Parathyroid adenoma (tissue), 2 donors: ENCODE data around the gene PLCG1.

Experiments used
- H2AFZ ChIP-seq: fragments of 300-600 bp; sonication (generic); one replicate; pipeline ENCODE4 v1.7.0; 2017; ENCODE audit warnings: antibody characterized with exemption, mild to moderate bottlenecking
- H3K27ac ChIP-seq: fragments of 300-600 bp; sonication (generic); one replicate; pipeline ENCODE4 v1.7.0; 2017
- H3K27me3 ChIP-seq: fragments of 300-600 bp; sonication (generic); one replicate; pipeline ENCODE4 v1.7.0; 2017; ENCODE audit warnings: low read length; ENCODE audit not compliant: control insufficient read depth, insufficient read depth
- H3K36me3 ChIP-seq: fragments of 300-600 bp; sonication (generic); one replicate; pipeline ENCODE4 v1.7.0; 2017; ENCODE audit warnings: low read length; ENCODE audit not compliant: control insufficient read depth, insufficient read depth
- H3K4me1 ChIP-seq: fragments of 300-600 bp; sonication (generic); one replicate; pipeline ENCODE4 v1.7.0; 2017; ENCODE audit warnings: control low read depth
- H3K4me2 ChIP-seq: fragments of 300-600 bp; sonication (generic); one replicate; pipeline ENCODE4 v1.7.0; 2017; ENCODE audit warnings: low read length
- H3K4me3 ChIP-seq: fragments of 300-600 bp; sonication (generic); one replicate; pipeline ENCODE4 v1.7.0; 2017; ENCODE audit warnings: low read depth, low read length
- H3K79me2 ChIP-seq: fragments of 300-600 bp; sonication (generic); one replicate; pipeline ENCODE4 v1.7.0; 2017; ENCODE audit warnings: control low read depth
- H3K9ac ChIP-seq: fragments of 300-600 bp; sonication (generic); one replicate; pipeline ENCODE4 v1.7.0; 2017; ENCODE audit warnings: mild to moderate bottlenecking
- H3K9me3 ChIP-seq: fragments of 300-600 bp; sonication (generic); one replicate; pipeline ENCODE4 v1.7.0; 2017; ENCODE audit warnings: low read length; ENCODE audit not compliant: control insufficient read depth
- CTCF ChIP-seq: fragments of 300-600 bp; sonication (generic); IDR thresholded peaks from one replicate; pipeline ENCODE4 v1.7.0; 2017; ENCODE audit warnings: antibody characterized with exemption, mild to moderate bottlenecking
- donor health status: primary hyperparathyroidism.

PLCG1 gene

DNA sequence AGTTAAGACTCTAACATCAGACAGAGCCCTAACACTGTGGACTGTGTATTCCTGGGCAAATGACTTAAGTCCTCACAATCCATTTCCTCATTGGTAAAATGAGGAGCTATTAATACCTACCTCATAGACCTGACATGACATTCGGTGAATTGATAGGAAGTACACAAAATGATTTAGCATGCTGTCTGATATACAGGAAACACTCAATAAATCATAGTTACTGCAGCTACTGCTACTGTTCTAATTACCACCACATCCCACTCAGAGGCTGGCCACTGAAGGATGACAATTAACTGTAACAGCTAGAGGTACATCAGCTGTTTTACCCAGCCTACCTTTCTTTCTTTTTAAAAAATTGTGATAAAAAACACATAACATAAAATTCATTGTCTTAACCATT is 87.7 kb downstream of the PLCG1 start:
- H3K4me3 ChIP-seq, result no peak overlapping the region
- peaks cover 5% of the 10 kb centered on the region for H3K79me2 ChIP-seq
- H3K4me2 ChIP-seq, result no peak overlapping the region
- no peak overlapping the region for H3K9ac ChIP-seq
- H3K36me3 ChIP-seq, result no peaks in the 10 kb centered on the region
- no peaks in the 10 kb centered on the region for H3K9me3 ChIP-seq
- no peaks in the 10 kb centered on the region for H3K4me1 ChIP-seq
- no peaks in the 10 kb centered on the region for H3K27me3 ChIP-seq
- TF ChIP-seq CTCF, result no peak
- no peak overlapping the region for H3K27ac ChIP-seq
- no peak overlapping the region for H2AFZ ChIP-seq

DNA sequence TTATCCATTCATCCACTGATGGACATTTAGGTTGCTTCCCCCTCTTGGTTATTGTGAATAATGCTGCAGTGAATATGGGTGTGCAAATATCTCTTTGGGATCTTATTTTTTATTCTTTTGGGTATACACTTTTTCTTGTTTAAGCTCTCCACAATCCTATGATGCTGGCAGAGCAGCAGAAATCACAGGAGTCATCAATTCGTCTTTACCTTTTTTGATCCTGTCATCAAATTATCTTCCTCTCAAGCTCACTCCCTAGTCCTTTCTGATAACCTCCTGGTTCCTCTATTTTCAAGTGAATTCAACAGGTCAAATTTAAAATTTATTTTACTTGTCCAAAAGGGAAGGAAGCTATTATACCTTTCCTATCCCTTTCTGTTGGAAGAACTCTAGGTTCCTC is 89.1 kb downstream of the PLCG1 start:
- TF ChIP-seq CTCF, result no peak
- no peak overlapping the region for H3K4me3 ChIP-seq
- no peak overlapping the region for H3K4me2 ChIP-seq
- H3K4me1 ChIP-seq, result no peaks in the 10 kb centered on the region
- H2AFZ ChIP-seq, result no peak overlapping the region
- H3K9ac ChIP-seq, result no peak overlapping the region
- H3K9me3 ChIP-seq, result no peaks in the 10 kb centered on the region
- no peaks in the 10 kb centered on the region for H3K27me3 ChIP-seq
- no peak overlapping the region for H3K27ac ChIP-seq
- H3K36me3 ChIP-seq, result no peaks in the 10 kb centered on the region
- H3K79me2 ChIP-seq, result peaks cover 7% of the 10 kb centered on the region
